Hematopoietic multipotent progenitor cell treated with erythropoietin and hydrocortisone succinate and interleukin-3 and kit ligand, for 17 days (in vitro differentiated cells): ENCODE data around the gene MYO10.
"Not testable (repeated sequence)": the region's sequence is repeated elsewhere in the genome, so short reads cannot be mapped to it uniquely, and the experiment has no call there.

ENCODE experiments used
- DNase-seq: peaks from one replicate; pipeline ENCODE4 v3.0.0-alpha.2; 2015; ENCODE audit warnings: low spot score

The MYO10 gene

DNA sequence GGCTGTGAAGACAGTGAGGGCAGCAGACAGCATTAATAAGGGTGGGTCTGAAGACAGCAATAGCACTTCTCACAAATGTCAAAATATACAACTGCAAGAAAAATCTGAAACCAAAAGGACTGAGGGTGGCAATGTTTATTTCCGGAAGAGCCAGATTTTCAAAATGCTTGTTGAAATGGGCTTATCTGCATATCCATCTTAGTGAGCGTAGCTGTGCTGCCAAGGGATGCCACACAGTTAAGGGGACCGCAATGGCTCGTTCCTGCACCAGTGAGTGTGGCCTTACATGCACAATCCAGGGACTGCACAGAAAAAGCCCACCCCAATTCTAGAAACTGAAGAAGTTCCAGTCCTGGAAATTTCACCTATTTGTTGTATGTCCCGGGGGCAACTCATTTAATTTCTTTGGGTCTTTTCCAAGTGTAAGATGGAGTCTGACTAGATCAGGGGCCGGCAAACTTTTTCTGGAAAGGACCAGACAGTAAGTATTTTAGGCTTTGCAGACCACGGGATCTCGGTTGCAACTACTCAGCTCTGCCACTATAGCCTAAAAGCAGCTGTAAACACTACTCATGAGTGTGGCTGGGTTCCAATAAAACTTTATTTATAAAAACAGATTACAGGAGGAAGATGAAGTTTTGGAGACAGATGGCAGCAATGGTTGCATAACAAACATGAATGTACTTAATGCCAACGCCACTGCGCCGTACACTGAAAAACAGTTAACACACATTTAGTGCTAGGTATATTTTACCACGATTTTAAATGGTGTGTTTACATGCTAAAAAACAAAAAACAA, 154.1 kb downstream of the MYO10 start:
- no peak for DNase-seq

DNA sequence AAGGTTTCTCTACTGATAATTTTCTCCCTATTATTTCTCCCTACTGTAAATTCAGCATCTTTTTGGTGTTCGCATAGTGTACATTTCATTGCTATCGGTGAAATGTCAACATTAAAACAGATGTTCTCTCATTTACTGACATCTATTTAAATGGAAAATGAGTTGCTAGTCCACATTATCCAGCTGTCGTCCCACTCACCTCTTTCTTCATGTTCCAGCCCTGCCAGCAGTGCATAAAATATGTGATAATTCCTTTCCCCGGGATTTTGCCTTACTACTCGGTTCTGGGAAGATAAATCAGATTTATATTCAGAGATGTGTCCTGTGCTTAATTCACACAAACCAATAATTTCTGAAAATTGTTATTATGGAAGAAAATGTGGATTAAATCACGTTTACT, 155.8 kb downstream of the MYO10 start:
- DNase-seq: no peak

DNA sequence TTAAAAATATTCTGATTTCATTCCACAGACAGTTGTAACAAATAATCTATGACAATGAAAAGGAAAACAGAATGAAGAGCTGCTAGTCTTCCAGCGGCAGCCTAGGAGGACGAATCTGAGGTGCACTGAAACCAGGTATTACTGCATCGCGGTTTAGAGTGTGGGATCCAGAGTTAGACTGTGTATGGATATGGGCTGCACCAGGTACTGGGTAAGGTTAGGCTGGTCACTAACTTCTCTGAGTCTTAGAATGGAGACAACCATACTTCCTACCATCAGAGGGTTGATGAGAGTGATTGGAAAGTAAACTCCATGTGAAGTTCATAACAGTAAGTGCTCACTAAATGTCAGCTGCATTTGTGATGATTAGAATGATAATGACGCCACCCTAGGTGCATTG, 158.7 kb downstream of the MYO10 start:
- DNase-seq: no peak

DNA sequence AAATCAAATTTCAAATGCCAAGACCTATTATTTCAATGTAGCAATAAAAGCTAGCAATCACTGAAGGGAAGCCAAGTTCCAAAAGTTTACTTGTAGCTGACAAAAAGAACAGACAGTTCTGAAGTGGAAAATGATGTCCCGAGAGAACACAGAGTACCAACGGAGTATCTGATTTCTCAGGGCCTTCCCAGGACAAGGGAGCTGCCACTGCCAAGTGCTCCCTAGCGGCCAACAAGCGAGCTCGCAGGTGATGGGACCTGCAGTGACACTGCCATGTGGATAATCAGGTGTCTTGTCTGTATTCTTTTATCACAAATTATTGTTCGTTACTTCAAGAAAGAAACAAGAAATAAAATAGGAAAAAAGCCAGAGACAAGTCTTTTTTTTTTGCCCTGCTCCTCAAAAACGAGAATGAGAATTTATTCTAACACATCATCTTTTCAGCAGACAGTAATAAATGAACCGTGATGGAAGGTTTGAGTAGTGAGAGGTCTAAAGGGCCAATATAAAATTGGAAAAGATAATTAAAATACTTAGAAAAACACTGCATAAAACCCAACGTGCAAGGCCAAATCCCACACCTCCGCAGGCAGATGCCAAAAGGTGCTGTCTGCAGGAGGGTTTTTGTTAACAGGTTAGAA, 159.4 kb downstream of the MYO10 start:
- DNase-seq: no peak

DNA sequence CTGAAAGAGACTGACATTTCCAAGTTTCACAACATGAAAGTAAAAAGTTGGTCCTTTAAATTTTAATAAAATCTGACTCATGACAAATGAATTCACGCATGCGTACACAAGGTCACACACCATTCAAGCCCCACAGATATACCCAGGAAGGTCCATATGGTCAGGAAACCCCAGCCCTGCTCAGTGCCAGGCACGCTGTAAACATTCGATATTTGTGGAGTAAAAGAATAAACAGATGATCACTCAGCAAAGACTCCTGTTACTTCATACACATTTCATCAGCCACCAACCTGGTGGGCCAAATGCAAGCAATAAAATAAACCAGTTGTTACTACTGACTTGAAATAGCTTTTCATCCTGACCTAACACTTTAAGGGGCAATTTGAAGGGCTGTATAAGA, 161.3 kb downstream of the MYO10 start:
- DNase-seq: no peak

DNA sequence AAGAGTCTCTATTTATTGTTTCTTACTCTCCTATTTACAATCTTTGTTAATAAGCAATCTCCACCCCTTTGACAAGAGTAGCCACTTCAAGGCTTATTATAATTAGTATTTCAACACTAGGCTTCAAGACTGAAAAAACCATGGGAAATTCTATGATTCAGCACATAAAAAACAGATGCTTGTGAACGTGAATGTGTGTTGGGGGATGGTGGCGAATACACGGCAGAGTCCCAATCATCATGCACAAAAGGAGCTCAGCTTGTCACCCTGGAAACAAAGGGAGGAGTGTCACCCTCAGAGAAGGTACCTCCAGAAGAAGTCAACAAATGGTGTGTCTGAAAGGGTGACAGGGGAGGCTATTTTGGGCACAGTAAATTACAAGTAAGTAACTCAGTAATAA, 162.1 kb downstream of the MYO10 start:
- DNase-seq: no peak

DNA sequence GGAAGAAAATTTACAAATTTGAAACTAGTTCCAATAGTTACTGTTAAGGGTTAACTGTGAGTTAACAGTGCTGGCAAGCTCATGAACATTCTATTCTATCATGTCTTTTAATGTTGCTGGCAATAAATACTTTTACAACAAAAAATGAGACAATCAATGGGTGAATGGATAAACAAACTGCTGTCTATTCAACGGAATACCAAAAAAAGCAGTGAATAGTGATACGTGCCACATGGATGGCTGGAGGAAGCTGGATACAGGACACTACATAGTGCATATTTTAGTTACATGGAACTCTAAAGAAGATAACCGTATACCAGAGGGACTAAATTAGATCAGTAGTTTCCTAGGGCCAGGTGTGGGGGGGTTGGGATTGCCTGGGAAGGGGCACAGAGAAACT, 163.5 kb downstream of the MYO10 start:
- no peak for DNase-seq

DNA sequence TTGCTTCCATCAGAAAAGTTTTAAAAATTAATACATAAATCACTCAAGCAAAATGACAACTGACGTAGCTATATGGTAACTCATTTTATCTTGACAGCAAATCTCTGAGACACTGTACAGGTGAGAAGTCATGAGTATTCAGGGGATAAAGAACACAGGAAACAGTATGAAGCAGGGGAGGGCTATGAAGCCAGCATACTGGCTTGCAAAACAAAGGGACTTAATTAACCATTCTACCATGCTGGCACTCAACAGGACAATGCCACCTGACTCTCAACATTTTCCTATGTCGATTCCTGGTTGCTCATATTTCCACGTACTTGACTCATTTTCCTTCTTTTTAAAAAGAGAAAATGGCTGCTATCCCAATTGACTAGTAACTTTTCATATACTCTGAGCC, 167.9 kb downstream of the MYO10 start:
- no peak for DNase-seq

DNA sequence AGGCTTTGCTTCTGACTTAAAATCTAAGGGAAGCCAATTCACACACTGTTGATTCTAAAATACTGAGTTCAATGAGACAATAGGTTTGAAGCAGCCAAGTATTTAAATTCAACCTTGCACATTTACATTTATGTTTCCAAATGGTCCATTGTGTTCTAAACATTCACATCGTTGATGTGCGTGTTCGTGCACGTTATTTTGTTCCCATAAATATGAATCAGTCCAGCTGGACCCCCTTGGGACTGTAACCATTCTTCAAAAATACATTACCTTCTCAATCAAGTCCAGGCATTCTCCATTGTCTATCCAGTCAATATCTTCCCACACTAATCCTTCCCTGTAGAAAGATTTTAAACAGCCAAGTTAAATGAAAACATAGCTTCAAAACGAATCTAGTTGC, 172.9 kb downstream of the MYO10 start:
- no peak for DNase-seq

DNA sequence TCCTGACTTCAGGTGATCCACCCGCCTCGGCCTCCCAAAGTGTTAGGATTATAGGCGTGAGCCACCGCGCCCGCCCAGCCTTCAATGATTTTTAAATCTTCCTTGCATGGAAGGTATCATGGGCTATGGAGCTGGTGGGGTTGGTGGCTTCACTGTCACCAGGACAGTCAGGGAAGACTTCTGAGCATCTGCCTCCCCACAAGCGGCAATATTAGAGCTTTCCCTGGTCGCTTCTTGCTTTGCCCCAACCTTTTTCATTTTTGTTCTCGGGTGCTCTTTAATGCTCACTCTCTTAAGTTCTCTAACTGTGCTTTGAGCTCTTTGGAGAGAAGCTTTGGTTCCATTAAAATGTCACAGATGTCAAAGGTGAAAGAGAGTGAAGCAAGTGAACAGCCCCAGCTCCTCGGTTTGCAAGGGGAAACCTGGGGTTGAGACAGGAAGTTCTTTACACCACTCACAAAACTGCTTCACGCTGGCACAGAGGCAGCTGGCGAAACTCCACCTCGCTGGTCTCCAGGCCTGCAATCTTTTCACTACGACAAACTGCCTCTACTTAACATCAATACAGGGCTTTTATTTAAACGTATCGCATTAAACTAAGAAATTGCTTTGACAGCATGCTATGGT, 176.8 kb downstream of the MYO10 start:
- DNase-seq: no peak

DNA sequence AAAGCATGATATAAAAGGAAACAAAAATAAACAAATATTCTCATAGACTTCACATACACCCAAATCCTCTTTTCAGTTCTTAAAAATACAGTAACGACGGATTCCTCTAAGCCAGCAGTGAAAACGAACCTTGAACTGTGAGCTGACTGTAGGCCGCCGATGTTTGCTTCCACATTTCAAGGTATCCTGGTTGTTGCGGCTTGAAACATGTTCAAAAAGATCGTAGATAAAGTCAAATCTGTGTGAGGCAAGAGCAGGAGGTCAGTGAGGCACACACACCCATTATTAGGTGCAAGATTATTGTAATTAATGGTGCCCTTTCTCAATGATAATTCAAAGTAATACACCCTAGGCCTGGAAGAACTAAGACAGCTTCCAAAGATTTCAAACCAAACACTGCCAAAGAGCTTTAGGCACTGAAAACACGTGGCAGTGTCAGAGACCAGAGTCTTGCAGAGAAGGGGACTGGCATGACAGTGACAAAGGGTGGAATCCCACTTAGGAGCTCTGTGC, 178.0 kb downstream of the MYO10 start:
- DNase-seq: no peak

DNA sequence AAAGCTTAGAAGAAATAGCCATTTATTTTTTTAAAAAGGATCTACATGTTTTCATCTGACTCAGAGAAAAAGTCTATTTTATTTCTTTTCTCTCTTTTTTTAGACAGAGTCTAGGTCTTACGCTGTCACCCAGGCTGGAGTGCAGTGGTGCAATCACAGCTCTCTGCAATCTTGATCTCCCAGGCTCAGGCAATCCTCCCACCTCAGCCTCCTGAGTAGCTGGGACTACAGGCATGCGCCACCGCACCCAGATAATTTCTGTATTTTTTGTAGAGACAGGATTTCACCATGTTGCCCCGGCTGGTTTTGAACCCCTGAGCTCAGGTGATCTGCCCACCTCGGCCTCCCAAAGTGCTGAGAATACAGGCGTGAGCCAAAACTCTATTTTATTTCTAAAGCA, 178.5 kb downstream of the MYO10 start:
- not testable (repeated sequence) for DNase-seq

DNA sequence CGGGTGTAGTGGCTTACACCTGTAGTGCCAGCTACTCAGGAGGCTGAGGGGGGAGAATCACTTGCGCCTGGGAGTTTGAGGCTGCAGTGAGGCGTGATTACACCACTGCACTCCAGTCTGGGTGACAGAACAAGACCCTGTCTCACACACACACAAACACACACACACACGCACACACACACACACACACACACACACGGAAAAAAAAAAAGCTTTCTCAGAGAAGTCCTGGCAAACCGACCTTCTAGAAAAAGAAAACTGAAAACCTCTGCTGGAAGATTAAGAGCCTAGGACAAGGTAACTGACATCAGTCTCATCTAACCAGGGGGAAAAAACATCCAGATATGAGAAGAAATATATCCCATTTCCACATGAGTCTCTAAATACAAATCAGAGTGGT, 178.9 kb downstream of the MYO10 start:
- no peak for DNase-seq

DNA sequence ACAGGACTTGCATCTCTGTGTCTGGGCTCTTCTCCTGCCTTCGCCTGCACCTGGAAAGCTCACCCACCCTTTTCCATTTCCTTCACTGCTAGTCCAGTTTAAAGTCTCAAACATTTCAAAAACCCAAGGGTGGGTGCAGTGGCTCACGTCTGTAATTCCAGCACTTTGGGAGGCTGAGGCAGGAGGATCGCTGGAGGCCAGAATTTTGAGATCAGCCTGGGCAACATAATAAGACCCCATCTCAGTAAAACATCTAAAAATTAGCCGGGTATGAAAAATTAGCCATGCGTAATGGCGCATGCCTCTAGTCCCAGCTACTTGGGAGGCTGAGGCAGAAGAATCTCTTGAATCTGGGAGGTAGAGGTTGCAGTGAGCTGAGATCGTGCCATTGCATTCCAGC, 179.4 kb downstream of the MYO10 start:
- no peak for DNase-seq

DNA sequence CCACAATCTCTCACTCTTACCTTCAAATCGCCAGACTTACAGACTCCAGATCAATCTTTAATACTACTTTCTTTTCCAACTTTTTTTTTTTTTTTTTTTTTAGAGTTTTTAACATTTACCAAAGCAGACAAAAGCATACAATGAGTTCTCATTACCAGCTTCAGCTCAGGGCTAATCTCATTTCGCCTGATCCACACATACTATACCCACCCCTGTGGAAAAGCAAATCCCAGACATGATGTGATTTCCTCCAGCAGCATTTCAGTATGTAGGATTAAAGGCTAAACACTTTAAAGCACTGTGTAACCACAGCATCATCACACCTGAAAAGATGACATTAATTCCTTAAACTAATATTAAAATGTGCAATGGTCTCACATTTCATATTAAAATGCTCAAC, 180.4 kb downstream of the MYO10 start:
- no peak for DNase-seq

DNA sequence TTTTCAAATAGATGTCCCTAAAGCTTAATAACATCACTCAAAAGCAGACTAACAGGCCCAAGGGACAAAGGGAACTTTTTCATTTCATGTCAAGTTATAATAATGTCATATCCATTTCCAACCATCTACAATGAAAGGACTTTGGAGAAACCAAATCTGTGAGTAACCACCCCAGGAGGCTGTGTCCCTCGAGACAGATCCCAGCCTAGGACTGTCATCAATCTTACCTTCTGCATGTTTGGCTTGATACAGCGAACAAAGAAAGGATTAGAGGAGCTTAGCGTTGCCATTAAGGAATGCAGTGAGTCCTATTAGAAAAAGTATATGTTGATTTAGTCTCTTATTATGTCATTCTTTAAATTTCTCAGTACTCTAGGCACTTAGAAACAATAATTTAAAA, 181.5 kb downstream of the MYO10 start:
- DNase-seq: no peak

DNA sequence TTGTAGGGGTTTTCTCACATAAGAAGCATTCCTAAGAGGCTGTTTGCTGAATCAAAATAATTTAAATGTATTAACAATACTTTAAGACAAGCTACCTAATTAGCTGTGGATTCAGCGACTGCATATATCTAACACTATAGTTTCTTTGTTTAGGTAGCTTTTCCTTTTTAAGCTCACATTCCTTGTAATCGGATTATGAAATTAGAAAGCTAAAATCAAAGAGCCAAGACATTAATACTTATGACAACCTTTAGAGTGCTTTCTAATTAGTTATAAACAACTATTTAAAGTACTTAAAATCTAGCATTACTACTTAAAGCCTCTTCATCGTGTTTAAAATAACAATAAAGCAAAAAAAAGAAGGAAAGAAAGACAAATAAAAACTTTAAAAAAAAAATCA, 182.0 kb downstream of the MYO10 start:
- no peak for DNase-seq

DNA sequence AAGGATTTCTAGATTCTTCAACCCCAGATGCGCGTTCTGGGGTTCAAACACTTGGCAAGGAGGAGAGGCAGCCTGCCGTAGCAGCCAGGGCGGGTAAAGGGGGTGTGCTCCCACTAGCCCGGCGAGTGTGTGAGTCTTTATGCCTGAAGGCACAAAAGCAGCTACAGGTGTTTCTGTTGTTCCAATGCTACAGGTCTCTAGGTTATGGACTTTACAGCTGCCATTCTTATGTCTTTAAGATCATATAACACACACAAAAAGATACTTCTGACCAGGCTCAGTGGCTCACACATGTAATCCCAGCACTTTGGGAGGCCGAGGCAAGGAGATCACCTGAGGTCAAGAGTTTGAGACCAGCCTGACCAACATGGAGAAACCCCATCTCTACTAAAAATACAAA, 185.6 kb downstream of the MYO10 start:
- no peak for DNase-seq

DNA sequence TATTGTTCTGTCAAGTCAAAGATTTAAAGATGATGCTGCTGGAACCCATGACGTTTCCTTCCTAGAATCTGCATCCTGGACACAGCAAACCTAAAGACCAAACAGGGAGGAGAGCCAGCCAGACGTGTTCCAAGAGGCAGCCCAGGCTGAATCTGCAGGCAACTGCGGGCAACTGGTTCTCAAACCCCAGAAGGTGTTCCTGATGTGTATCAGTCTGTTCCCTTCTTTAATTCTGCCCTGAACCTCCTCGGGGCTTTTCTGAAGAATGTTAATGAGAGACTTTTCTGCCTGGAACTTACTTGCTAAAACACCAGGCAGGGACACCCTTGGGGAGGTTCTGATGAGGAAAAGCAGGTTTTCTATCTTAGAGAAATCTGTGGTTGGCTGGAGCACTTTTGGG, 186.5 kb downstream of the MYO10 start:
- DNase-seq: no peak

DNA sequence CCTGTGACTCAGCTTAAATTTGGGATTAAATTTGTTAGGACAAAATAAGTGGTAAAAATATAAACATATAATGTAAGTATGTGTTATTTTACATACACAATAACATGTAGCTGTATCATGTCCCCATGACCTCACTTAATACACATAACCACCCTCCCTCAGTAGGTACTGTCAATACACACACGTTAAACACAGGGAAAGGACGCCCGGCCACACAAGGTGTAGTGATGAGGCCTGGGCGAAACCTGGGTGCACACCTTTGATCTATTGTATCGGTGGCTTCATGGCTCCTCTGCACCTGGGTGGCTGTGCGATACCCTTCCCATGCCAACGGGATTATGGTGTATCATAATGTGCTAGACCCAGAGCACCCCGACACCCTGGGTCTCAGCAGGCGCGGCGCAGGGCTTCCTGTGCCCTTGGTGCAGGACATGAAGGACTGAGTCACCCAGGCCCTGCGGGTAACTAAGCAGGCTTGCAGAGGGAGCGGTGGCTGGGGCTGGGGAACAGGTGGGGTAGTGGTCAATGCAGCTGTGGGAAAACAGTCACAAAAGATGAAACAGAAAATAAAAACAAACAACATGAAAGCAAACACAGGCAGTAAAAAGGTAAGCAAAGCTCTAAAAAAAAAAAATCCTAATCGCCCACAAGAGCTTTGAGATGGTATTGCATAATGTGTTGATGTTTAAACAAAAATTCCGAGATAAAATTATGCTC, 191.8 kb downstream of the MYO10 start:
- no peak for DNase-seq

DNA sequence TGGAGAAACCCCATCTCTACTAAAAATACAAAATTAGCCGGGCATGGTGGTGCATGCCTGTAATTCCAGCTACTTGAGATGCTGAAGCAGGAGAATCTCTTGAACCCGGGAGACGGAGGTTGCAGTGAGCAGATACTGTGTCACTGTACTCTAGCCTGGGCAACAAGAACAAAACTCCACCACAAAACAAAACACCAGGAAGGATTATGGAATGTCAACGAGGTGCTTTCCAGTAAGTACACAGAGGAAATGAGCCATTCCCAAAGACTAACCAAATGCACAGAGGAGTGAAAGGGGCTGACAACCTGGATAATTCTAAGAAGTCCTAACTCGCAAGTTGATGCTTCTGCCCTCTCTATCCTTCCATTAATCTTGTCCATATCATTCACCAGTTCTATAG, 193.2 kb downstream of the MYO10 start:
- DNase-seq: no peak

DNA sequence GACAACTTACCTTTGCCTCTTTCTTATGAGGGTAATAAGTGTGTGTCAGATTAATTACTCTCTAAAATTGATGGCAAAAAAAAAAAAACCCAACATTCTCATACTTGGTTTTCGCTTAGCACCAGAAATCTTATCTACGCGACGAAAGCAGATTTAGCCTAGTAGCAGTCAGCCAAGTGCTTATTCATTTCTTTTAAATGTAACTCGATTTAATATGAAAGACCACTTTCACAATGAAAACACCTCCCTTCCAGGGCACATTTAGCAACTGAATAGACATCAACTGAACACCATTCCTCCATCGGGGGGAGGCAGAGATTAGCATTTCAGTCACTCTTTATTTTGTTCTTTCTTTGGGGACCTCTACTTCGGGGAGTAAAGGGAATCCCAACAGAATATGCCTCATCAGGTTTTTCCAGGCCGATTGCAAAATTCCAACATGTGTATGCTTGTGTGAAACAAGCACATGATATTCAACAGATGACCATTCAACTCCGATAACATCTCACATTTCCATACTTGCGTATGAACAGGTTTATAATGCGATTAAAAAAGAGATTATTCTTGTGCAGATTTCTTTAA, 195.2 kb downstream of the MYO10 start:
- DNase-seq: no peak
